ENCODE data around the gene CORIN. TPM values are rescaled to one million over a fixed set of nuclear protein-coding genes. Genes with fewer than 3 reads are reported as not detected.
"Not testable (repeated sequence)": the region's sequence is repeated elsewhere in the genome, so short reads cannot be mapped to it uniquely, and the experiment has no call there.

CORIN gene
- total and polyA plus RNA-seq, 12 donors, result 0.10 to 1.1 (median 0.41) TPM; not detected in 2

- Histone ChIP-seq H3K9me3 (replicated peaks in 1 of 3) (no peaks in the 10 kb centered on the region), H3K4me3 (no peak overlapping the region), H3K27me3 (no peaks in the 10 kb centered on the region), H3K36me3 (replicated peaks in 1 of 2) (no peaks in the 10 kb centered on the region), H3K27ac (no peak overlapping the region), H3K4me1 (replicated peaks in 1 of 2) (no peaks in the 10 kb centered on the region)
- TF ChIP-seq POLR2A (IDR thresholded peaks at IDR 0.05) (no peak), CTCF (IDR thresholded peaks at IDR 0.05) (no peak)
- WGBS, 4 donors, result 95 to 96% (median 95%) methylated on average over 2 of the region's 2 CpGs
- intact Hi-C loops (cut with DNase I), result no loop called here
- DNase-seq, result no peak
Measured at GRCh38 chr4:47553329-47554125, 284.3 kb downstream of the CORIN start.

GRCh38 chr4:47551682-47552081, 286.2 kb downstream of the CORIN start:
- Histone ChIP-seq H3K4me3 (no peak overlapping the region), H3K36me3 (replicated peaks in 1 of 2) (peaks cover 0 to 7% of the 10 kb centered on the region in 2 donors), H3K9me3 (replicated peaks in 1 of 3) (no peaks in the 10 kb centered on the region), H3K27ac (no peak overlapping the region), H3K4me1 (replicated peaks in 1 of 2) (no peaks in the 10 kb centered on the region), H3K27me3 (no peaks in the 10 kb centered on the region)
- intact Hi-C loops (cut with DNase I), result no loop called here
- no peak for TF ChIP-seq CTCF (IDR thresholded peaks at IDR 0.05)
- no peak for TF ChIP-seq POLR2A (IDR thresholded peaks at IDR 0.05)
- no peak for DNase-seq

- no peak for DNase-seq
- Histone ChIP-seq H3K4me3 (no peak overlapping the region), H3K27me3 (no peaks in the 10 kb centered on the region), H3K4me1 (replicated peaks in 1 of 2) (no peaks in the 10 kb centered on the region), H3K27ac (no peak overlapping the region), H3K36me3 (replicated peaks in 1 of 2) (peaks cover 0 to 13% of the 10 kb centered on the region in 2 donors), H3K9me3 (replicated peaks in 1 of 3) (no peaks in the 10 kb centered on the region)
- WGBS, 4 donors, result 93 to 99% (median 95%) methylated on average over 7 of the region's 7 CpGs
- TF ChIP-seq POLR2A (IDR thresholded peaks at IDR 0.05) (no peak), CTCF (IDR thresholded peaks at IDR 0.05) (no peak)
- intact Hi-C loops (cut with DNase I), result no loop called here
Measured at GRCh38 chr4:47550899-47551548, 286.8 kb downstream of the CORIN start.

- 87 to 98% (median 92%) methylated on average over 7 of the region's 7 CpGs for WGBS, 4 donors
- H3K4me3 ChIP-seq; H3K27ac ChIP-seq; DNase-seq; H3K27me3 ChIP-seq; H3K9me3 ChIP-seq (replicated peaks in 1 of 3); intact Hi-C loops (cut with DNase I); H3K4me1 ChIP-seq (replicated peaks in 1 of 2): not testable (repeated sequence)
- peaks cover 0 to 14% of the 10 kb centered on the region in 2 donors for H3K36me3 ChIP-seq (replicated peaks in 1 of 2)
Measured at GRCh38 chr4:47550357-47550756, 287.5 kb downstream of the CORIN start.

Small RNA genes lying within 50 kb of the gene (microRNA-seq; reads per million reads assigned to microRNA genes)
- gene MIR8053, result 0 reads per million in 3 donors

Small RNA genes lying within 50 kb of the gene (small RNA-seq; reads per million reads assigned to genes)
- 0 reads per million in 2 donors for gene MIR8053

Other genes starting within 250 kb of the CORIN start
- 10 to 100 TPM in 2 of 9 donors, 1 to 10 TPM in 7; 6.1 to 15.4 (median 7.5) TPM for gene NFXL1, start 76.5 kb upstream of the CORIN start, total RNA-seq
- 10 to 100 TPM in 1 of 3 donors, 1 to 10 TPM in 2; 5.1 to 13.8 (median 5.9) TPM for gene NFXL1, start 76.5 kb upstream of the CORIN start, polyA plus RNA-seq
- 1 to 10 TPM in 5 of 9 donors, under 1 TPM in 3, not detected in 1; 0.24 to 4.8 (median 1.2) TPM for gene CNGA1, start 178.6 kb upstream of the CORIN start, total RNA-seq
- gene CNGA1, start 178.6 kb upstream of the CORIN start, polyA plus RNA-seq, result 1 to 10 TPM in 2 of 3 donors, under 1 TPM in 1; 0.84 to 4.6 (median 1.9) TPM
- 1 to 10 TPM in 3 of 9 donors, under 1 TPM in 5, not detected in 1; 0.08 to 1.4 (median 0.79) TPM for gene NIPAL1, start 178.7 kb upstream of the CORIN start, total RNA-seq
- 1 to 10 TPM in 1 of 3 donors, under 1 TPM in 2; 0.03 to 1.5 (median 0.16) TPM for gene NIPAL1, start 178.7 kb upstream of the CORIN start, polyA plus RNA-seq